CD4-positive, alpha-beta T cell treated with Interleukin-1 beta for 1 hour (primary cell): ENCODE results near the gene PIGT.
"Not testable (repeated sequence)": the region's sequence is repeated elsewhere in the genome, so short reads cannot be mapped to it uniquely, and the experiment has no call there.

Source experiments
- DNase-seq, 2 donors: peaks; one replicate each; pipeline ENCODE4 v3.0.0-alpha.2; 2020 to 2022

The PIGT gene

GRCh38 chr20:45467172-45467571, 51.2 kb downstream of the PIGT start:
- DNase-seq: no peak

DNA sequence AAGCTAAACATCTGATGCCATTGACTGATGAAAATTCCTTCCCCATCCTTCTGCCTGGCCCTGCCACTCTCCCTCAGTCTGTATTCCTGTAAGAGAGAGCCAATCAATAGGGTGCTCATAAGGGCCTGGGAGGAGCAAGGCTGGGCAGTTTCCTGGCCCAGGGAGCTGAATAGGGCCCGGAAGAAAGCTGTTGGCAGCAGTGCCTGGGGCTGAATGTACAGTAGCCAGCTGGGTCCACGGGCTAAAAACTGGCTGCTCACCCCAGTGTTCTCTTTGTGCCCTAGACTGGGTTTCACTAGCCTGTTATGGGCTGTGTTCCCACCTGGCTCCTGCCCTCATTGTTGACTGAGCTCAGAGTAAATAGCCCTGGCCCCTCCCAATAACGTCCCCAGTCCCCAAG, 51.9 kb downstream of the PIGT start:
- DNase-seq: no peak

- no peak for DNase-seq
Measured at GRCh38 chr20:45469336-45470261, 53.7 kb downstream of the PIGT start, which contains the start of gene WFDC2. WFDC2 (plus strand) TSS chr20:45469753; CDS start chr20:45469782, 29 bp downstream.

GRCh38 chr20:45470262-45470931, 54.5 kb downstream of the PIGT start:
- DNase-seq: no peak

DNA sequence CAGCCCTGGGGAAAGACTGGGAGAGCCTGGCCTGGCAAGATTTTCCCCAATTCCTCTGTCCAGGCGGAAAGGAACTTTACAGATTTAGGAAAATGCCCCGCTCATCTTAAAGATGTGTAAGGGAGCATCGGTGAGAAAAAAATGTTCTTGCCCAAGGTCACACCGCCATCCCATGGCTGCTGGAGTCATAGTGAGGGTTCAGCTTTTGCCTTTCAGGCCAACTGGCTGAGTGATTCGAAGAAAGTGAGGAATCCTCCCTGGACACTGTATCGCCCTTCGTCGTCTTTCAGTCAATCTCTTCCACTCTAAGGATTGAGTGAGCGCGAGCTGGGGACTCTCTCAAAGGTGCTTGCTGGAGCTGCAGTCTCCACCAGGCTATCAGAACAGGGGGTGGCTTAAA, 55.0 kb downstream of the PIGT start:
- no peak for DNase-seq

- not testable (repeated sequence) for DNase-seq
Measured at GRCh38 chr20:45472286-45472685, 56.3 kb downstream of the PIGT start.
